ENCODE measurements around the gene SNAPC4.

DNA sequence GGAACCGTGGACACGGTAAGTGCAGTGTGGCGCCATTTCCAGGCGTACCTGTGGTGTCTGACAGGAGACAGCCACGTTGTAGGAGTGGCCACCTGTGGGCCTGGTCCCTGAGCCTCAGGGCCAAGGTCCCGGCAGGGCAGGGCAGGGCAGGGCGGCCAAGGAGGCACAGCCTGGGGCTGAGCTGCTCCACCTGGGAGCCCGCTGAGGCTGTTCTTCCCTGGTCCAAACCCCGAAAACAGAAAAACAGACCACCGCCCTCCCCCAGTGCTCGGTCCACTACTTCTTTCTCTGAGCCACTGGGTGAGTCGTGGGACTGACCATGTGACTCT lies 19.1 kb upstream of the SNAPC4 start:
- TF ChIP-seq EZH2 (IDR thresholded peaks at IDR 0.05; ENCODE audit: borderline replicate concordance, insufficient read depth, low read length, poor library complexity, severe bottlenecking) (no peak), CTCF (IDR thresholded peaks at IDR 0.05; ENCODE audit: poor library complexity, severe bottlenecking) (no peak), EP300 (conservative IDR thresholded peaks at IDR 0.05; ENCODE audit: poor library complexity, severe bottlenecking) (no peak), TAF1 (IDR thresholded peaks at IDR 0.05; ENCODE audit: low read depth) (no peak)

Data from neural cell (in vitro differentiated cells).